ENCODE results near the gene AUTS2.

- 0 out of 2 replicates have a peak, but pooled peaks have one; percentile 37 for TF ChIP-seq ZBTB44 (tag by site-specific recombination; IDR thresholded peaks at IDR 0.05)
- TF ChIP-seq ZFP37 (tag by site-specific recombination; IDR thresholded peaks at IDR 0.05), result no peak
Measured at GRCh38 chr7:70512761-70513160, 914.5 kb downstream of the AUTS2 start.
